Measurements from ENCODE around the gene SCML1.

Gene SCML1

GRCh38 chrX:17740137-17741122 lies 3.1 kb downstream of the SCML1 start:
- DNase-seq, result peak; percentile 6

- no peak for DNase-seq
Observed at GRCh38 chrX:17741123-17741511, 3.8 kb downstream of the SCML1 start.

- DNase-seq, result no peak
Observed at GRCh38 chrX:17743913-17744312, 6.6 kb downstream of the SCML1 start.

GRCh38 chrX:17744896-17745523 lies 7.7 kb downstream of the SCML1 start:
- peak; percentile 7 for DNase-seq

- DNase-seq, result no peak
Observed at GRCh38 chrX:17747692-17748091, 10.4 kb downstream of the SCML1 start.

GRCh38 chrX:17748684-17749083 lies 11.4 kb downstream of the SCML1 start:
- no peak for DNase-seq

- DNase-seq, result no peak
Observed at GRCh38 chrX:17750436-17750835, 13.1 kb downstream of the SCML1 start.

- DNase-seq, result no peak
Observed at GRCh38 chrX:17758382-17758781, 21.1 kb downstream of the SCML1 start.

- no peak for DNase-seq
Observed at GRCh38 chrX:17759990-17760389, 22.7 kb downstream of the SCML1 start.

- no peak for DNase-seq
Observed at GRCh38 chrX:17767734-17768133, 30.4 kb downstream of the SCML1 start.

- no peak for DNase-seq
Observed at GRCh38 chrX:17768997-17769396, 31.7 kb downstream of the SCML1 start.

GRCh38 chrX:17769701-17770269 lies 32.5 kb downstream of the SCML1 start:
- no peak for DNase-seq

- no peak for DNase-seq
Observed at GRCh38 chrX:17773221-17773876, 36.1 kb downstream of the SCML1 start.

- no peak for DNase-seq
Observed at GRCh38 chrX:17774053-17774452, 36.8 kb downstream of the SCML1 start.

- DNase-seq, result no peak
Observed at GRCh38 chrX:17778997-17779396, 41.7 kb downstream of the SCML1 start.

- DNase-seq, result no peak
Observed at GRCh38 chrX:17779434-17779833, 42.1 kb downstream of the SCML1 start.

GRCh38 chrX:17786554-17787347 lies 49.5 kb downstream of the SCML1 start:
- DNase-seq, result peak; percentile 6

- DNase-seq, result no peak
Observed at GRCh38 chrX:17787557-17787956, 50.3 kb downstream of the SCML1 start.

GRCh38 chrX:17788439-17788838 lies 51.1 kb downstream of the SCML1 start:
- peak; percentile 6 for DNase-seq

- no peak for DNase-seq
Observed at GRCh38 chrX:17788956-17789562, 51.8 kb downstream of the SCML1 start.

- DNase-seq, result no peak
Observed at GRCh38 chrX:17792826-17793225, 55.5 kb downstream of the SCML1 start.

- peak; percentile 5 for DNase-seq
Observed at GRCh38 chrX:17798921-17799320, 61.6 kb downstream of the SCML1 start.
